Gastrocnemius medialis (tissue), 4 donors: ENCODE results near the gene NPAS3. TPM values are rescaled to one million over a fixed set of nuclear protein-coding genes. Genes with fewer than 3 reads are reported as not detected.

Experiments used
- ATAC-seq, 2 donors: fragments of 150-250 bp; one replicate each; pipeline ENCODE4 v1.9.1; 2016
- DNase-seq, 2 donors: peaks; one replicate each; pipeline ENCODE4 v3.0.0-alpha.2; 2019
- H3K27ac ChIP-seq, 4 donors: fragments of 200-600 bp; sonication (generic); 1 replicate in 1 of 4; 2 replicates in 3 of 4; pipeline ENCODE4 v1.5.1; 2016 to 2018; ENCODE audit warnings: mild to moderate bottlenecking in 2 of 4, moderate library complexity in 1 of 4
- H3K27me3 ChIP-seq, 3 donors: fragments of 200-600 bp; sonication (generic) in 2 of 3; 1 replicate in 1 of 3; 2 replicates in 2 of 3; pipeline versions ENCODE4 v1.5.1 to v1.6.0; 2016 to 2019; ENCODE audit warnings: mild to moderate bottlenecking in 1 of 3, moderate library complexity in 1 of 3
- H3K36me3 ChIP-seq, 2 donors: fragments of 200-600 bp; sonication (generic) in 1 of 2; one replicate each; pipeline ENCODE4 v1.5.1; 2017 to 2018
- H3K4me1 ChIP-seq, 2 donors: fragments of 200-600 bp; sonication (generic) in 1 of 2; one replicate each; pipeline ENCODE4 v1.5.1; 2016 to 2017; ENCODE audit warnings: mild to moderate bottlenecking in 2 of 2
- H3K4me3 ChIP-seq, 4 donors: fragments of 200-600 bp; sonication (generic) in 3 of 4; 1 replicate in 1 of 4; 2 replicates in 3 of 4; pipeline ENCODE4 v1.5.1; 2016 to 2019; ENCODE audit warnings: mild to moderate bottlenecking in 2 of 4
- H3K9me3 ChIP-seq, 3 donors: fragments of 200-600 bp; sonication (generic) in 2 of 3; 1 replicate in 1 of 3; 2 replicates in 2 of 3; pipeline ENCODE4 v1.5.1; 2016 to 2019
- POLR2A ChIP-seq, 2 donors: fragments of 450-650 bp; IDR thresholded peaks; one replicate each; pipeline ENCODE4 v1.6.1; 2017; ENCODE audit warnings: antibody characterized with exemption in 2 of 2, mild to moderate bottlenecking in 2 of 2, moderate library complexity in 2 of 2
- in situ Hi-C, 4 donors: fragments of 200-750 bp; cut with MboI; loops; one replicate each; pipeline versions ENCODE4 v1.15.0 to v1.8.0; 2017; ENCODE audit warnings: low sequenced_read_pairs in 4 of 4
- intact Hi-C: fragments of 100-400 bp; cut with DNase I; formaldehyde crosslinking; loops from one replicate; pipeline ENCODE4 v1.15.1; 2023; ENCODE audit warnings: low total_unique reads
- total RNA-seq, 4 donors: library from RNA; depleted of rRNA; stranded (reverse); fragments of >200 nt; gene quantifications; one replicate each; pipeline versions ENCODE4 v1.1.0 to v1.2.3, GENCODE V29; 2016
- TF ChIP-seq, protein P1 (sequence below), 5 experiments: fragments of 450-650 bp in 3 of 5; fragments of 200-600 bp in 2 of 5; sonication (generic) in 2 of 5; IDR thresholded peaks in 4 of 5; conservative IDR thresholded peaks in 1 of 5; 1 replicate in 4 of 5; 2 replicates in 1 of 5; pipeline ENCODE4 v1.5.1; 2016 to 2019; ENCODE audit warnings: antibody characterized with exemption in 5 of 5, mild to moderate bottlenecking in 3 of 5, moderate library complexity in 3 of 5

The NPAS3 gene
- total RNA-seq, 4 donors from 2014 or later, result 0.82 to 1.00 TPM; not detected in 2

DNA sequence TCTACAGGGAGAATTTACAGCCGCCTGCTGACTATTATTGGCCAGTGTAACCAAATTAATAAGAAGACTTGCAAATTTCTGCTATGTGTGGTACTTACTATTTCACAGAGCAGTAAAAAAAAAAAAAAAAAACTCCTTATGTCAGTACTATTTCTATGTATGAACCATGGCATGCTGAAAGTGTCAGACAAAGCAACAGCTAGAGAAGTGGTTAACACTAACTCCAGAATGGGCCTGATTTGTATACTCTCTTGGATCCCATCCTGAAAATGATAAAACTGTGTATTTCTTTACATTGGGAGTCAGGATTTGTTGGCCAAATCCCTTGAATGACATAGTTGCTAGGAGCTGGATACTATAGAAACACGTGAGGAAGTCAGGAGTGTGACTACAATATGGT lies 595.4 kb downstream of the NPAS3 start:
- ATAC-seq (no peak), DNase-seq (no peak)
- Histone ChIP-seq H3K4me1 (peaks cover 0 to 4% of the 10 kb centered on the region in 2 donors), H3K27me3 (no peaks in the 10 kb centered on the region), H3K4me3 (no peak overlapping the region), H3K27ac (no peak overlapping the region), H3K36me3 (no peaks in the 10 kb centered on the region), H3K9me3 (no peaks in the 10 kb centered on the region)
- TF ChIP-seq POLR2A (IDR thresholded peaks at IDR 0.05), result no peak
- TF ChIP-seq, protein P1, sequence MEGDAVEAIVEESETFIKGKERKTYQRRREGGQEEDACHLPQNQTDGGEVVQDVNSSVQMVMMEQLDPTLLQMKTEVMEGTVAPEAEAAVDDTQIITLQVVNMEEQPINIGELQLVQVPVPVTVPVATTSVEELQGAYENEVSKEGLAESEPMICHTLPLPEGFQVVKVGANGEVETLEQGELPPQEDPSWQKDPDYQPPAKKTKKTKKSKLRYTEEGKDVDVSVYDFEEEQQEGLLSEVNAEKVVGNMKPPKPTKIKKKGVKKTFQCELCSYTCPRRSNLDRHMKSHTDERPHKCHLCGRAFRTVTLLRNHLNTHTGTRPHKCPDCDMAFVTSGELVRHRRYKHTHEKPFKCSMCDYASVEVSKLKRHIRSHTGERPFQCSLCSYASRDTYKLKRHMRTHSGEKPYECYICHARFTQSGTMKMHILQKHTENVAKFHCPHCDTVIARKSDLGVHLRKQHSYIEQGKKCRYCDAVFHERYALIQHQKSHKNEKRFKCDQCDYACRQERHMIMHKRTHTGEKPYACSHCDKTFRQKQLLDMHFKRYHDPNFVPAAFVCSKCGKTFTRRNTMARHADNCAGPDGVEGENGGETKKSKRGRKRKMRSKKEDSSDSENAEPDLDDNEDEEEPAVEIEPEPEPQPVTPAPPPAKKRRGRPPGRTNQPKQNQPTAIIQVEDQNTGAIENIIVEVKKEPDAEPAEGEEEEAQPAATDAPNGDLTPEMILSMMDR (IDR thresholded peaks at IDR 0.05 in 4 of 5, conservative IDR thresholded peaks at IDR 0.05 in 1 of 5), result no peak
- in situ Hi-C loops, result no loop called here
- intact Hi-C loops, result no loop called here

DNA sequence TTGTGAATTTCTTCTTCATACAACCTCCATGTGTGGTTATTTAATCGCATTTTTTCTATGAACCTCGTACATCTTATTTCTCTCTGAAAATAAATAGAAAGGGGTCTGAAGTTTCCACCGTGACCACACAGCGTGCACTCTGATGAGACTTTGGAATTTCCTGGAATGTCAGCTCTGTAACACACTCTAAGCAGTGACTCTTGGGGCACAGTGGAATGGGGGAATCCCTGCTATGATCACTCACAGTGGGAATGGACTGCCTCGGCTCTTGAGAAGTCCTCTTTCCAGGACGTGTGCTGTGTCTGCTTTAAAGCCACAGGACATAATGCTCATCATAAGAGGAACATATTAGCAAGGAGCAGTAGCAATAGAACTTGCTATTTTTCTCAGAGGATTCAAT lies 596.0 kb downstream of the NPAS3 start:
- no peak for ATAC-seq
- H3K4me1 ChIP-seq, result peaks cover 0 to 4% of the 10 kb centered on the region in 2 donors
- DNase-seq, result no peak
- in situ Hi-C loops, result no loop called here
- no peaks in the 10 kb centered on the region for H3K36me3 ChIP-seq
- no peak overlapping the region for H3K27ac ChIP-seq
- H3K4me3 ChIP-seq, result no peak overlapping the region
- no peaks in the 10 kb centered on the region for H3K27me3 ChIP-seq
- H3K9me3 ChIP-seq, result no peaks in the 10 kb centered on the region
- intact Hi-C loops, result no loop called here
- TF ChIP-seq, protein P1 (IDR thresholded peaks at IDR 0.05 in 4 of 5, conservative IDR thresholded peaks at IDR 0.05 in 1 of 5), result no peak
- no peak for TF ChIP-seq POLR2A (IDR thresholded peaks at IDR 0.05)

DNA sequence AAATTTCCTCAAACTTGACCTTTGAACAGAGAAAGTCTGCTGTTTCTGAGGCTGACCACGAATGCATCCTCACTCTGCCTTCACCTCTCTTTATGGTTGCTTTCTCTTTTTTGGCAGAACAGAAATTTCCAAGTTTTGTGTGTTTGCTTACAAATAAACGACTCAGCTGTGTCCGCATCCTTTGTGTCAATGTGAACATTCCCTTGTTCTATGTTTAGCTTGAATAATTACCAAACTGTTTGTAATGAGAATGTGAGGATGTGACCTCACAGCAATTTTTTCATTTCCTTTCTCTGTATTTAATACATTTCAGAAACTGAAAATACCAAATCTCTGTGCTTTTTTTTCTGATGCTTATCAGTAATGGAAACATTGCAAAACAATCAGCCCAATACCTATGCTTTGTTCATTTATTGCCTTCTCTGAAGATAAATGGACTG lies 601.3 kb downstream of the NPAS3 start:
- no peaks in the 10 kb centered on the region for H3K4me1 ChIP-seq
- H3K4me3 ChIP-seq, result no peak overlapping the region
- intact Hi-C loops (no loop called here), in situ Hi-C loops (no loop called here)
- no peak for DNase-seq
- no peak for ATAC-seq
- H3K9me3 ChIP-seq, result no peaks in the 10 kb centered on the region
- H3K27me3 ChIP-seq, result no peaks in the 10 kb centered on the region
- H3K27ac ChIP-seq, result no peak overlapping the region
- H3K36me3 ChIP-seq, result no peaks in the 10 kb centered on the region
- no peak for TF ChIP-seq POLR2A (IDR thresholded peaks at IDR 0.05)
- TF ChIP-seq, protein P1 (IDR thresholded peaks at IDR 0.05 in 4 of 5, conservative IDR thresholded peaks at IDR 0.05 in 1 of 5), result no peak

DNA sequence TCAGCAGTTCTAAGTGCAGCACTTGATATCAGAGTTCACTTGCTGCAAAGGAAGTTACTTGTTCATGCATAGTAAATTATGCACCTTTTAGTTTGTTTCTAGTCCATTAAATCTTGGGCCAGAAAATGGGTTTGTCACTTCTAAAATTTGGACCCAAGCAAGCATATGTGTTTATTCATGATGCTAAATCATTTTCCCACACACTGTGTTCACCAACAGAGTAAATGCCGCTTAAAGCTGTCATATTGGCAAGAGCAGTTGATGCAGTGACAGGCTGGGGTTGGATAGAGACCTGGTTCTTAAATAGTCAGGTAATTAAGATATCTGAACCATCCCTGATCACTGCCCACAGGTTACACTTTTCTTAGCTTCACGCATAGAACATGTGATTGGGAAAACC lies 602.5 kb downstream of the NPAS3 start:
- no peak overlapping the region for H3K27ac ChIP-seq
- no peak overlapping the region for H3K4me3 ChIP-seq
- DNase-seq (no peak), ATAC-seq (no peak)
- TF ChIP-seq, protein P1 (IDR thresholded peaks at IDR 0.05 in 4 of 5, conservative IDR thresholded peaks at IDR 0.05 in 1 of 5), result no peak
- no peak for TF ChIP-seq POLR2A (IDR thresholded peaks at IDR 0.05)
- intact Hi-C loops (no loop called here), in situ Hi-C loops (no loop called here)
- H3K27me3 ChIP-seq, result no peaks in the 10 kb centered on the region
- no peaks in the 10 kb centered on the region for H3K4me1 ChIP-seq
- H3K9me3 ChIP-seq, result no peaks in the 10 kb centered on the region
- H3K36me3 ChIP-seq, result no peaks in the 10 kb centered on the region
